AG10803 (cell line): ENCODE results near the gene SRGAP2.
"Not testable (repeated sequence)": the region's sequence is repeated elsewhere in the genome, so short reads cannot be mapped to it uniquely, and the experiment has no call there.

Experiments used
- DNase-seq: peaks from one replicate; pipeline ENCODE4 v3.0.0; 2010; ENCODE audit warnings: low read depth
- H3K4me3 ChIP-seq: 2 replicates; pipeline ENCODE4 v1.5.1; 2011; ENCODE audit warnings: mild to moderate bottlenecking, low read length, control low read depth
- CTCF ChIP-seq: conservative IDR thresholded peaks from 2 replicates; pipeline ENCODE4 v1.5.1; 2011; ENCODE audit warnings: mild to moderate bottlenecking, low read length, control low read depth, inconsistent platforms

Gene SRGAP2

GRCh38 chr1:206203364-206204158, at the start of gene SRGAP2:
TSS of gene SRGAP2 (plus strand) at chr1:206203541. CDS start at chr1:206205971, 2,430 bp downstream.
- peak within 1 kb of the TSS; percentile 58 for H3K4me3 ChIP-seq
- DNase-seq = peak; percentile 67

GRCh38 chr1:206167350-206168029, 35.9 kb upstream of the SRGAP2 start:
- not testable (repeated sequence) for H3K4me3 ChIP-seq, DNase-seq

- not testable (repeated sequence) for H3K4me3 ChIP-seq
- peak; percentile 63 for DNase-seq
Measured at GRCh38 chr1:206169794-206170193, 33.5 kb upstream of the SRGAP2 start.

GRCh38 chr1:206173110-206173719, 30.1 kb upstream of the SRGAP2 start:
- not testable (repeated sequence) for DNase-seq

GRCh38 chr1:206174182-206174868, 29.0 kb upstream of the SRGAP2 start:
- peak; percentile 32 for TF ChIP-seq CTCF
- H3K4me3 ChIP-seq = not testable (repeated sequence)
- DNase-seq = peak; percentile 31

More at GRCh38 chr1:206173110-206173719, 30.1 kb upstream of the SRGAP2 start:
- not testable (repeated sequence) for H3K4me3 ChIP-seq

GRCh38 chr1:206175459-206176113, 27.8 kb upstream of the SRGAP2 start:
- peak; percentile 39 for TF ChIP-seq CTCF
- DNase-seq = peak; percentile 50
- not testable (repeated sequence) for H3K4me3 ChIP-seq

GRCh38 chr1:206176114-206176502, 27.2 kb upstream of the SRGAP2 start:
- not testable (repeated sequence) for DNase-seq, H3K4me3 ChIP-seq

GRCh38 chr1:206178061-206178989, 25.0 kb upstream of the SRGAP2 start:
- H3K4me3 ChIP-seq = not testable (repeated sequence)
- DNase-seq = peak; percentile 77

GRCh38 chr1:206179666-206180065, 23.7 kb upstream of the SRGAP2 start:
- DNase-seq = not testable (repeated sequence)

GRCh38 chr1:206182368-206183317, 20.7 kb upstream of the SRGAP2 start:
- H3K4me3 ChIP-seq = not testable (repeated sequence)
- peak; percentile 41 for DNase-seq

More at GRCh38 chr1:206179666-206180065, 23.7 kb upstream of the SRGAP2 start:
- not testable (repeated sequence) for H3K4me3 ChIP-seq

GRCh38 chr1:206183788-206184187, 19.6 kb upstream of the SRGAP2 start:
- not testable (repeated sequence) for H3K4me3 ChIP-seq, DNase-seq

GRCh38 chr1:206185778-206186177, 17.6 kb upstream of the SRGAP2 start:
- H3K4me3 ChIP-seq, DNase-seq: not testable (repeated sequence)

GRCh38 chr1:206186826-206187225, 16.5 kb upstream of the SRGAP2 start:
- not testable (repeated sequence) for H3K4me3 ChIP-seq, DNase-seq

- not testable (repeated sequence) for DNase-seq, H3K4me3 ChIP-seq
Measured at GRCh38 chr1:206195182-206195581, 8.2 kb upstream of the SRGAP2 start.
